B cell (primary cell): ENCODE results near the gene GYS1. TPM values are rescaled to one million over a fixed set of nuclear protein-coding genes. Genes with fewer than 3 reads are reported as not detected.

Source experiments
- ATAC-seq: fragments of 200-7000 bp; cut with Tn5 transposase; one replicate; pipeline ENCODE4 v1.10.0; 2021; ENCODE audit warnings: low read depth, mild to moderate bottlenecking, moderate number of reproducible peaks, moderate library complexity
- CTCF ChIA-PET: fragments of 350-600 bp; sonication (Branson Sonifier 250); formaldehyde crosslinking; loops from one replicate; lab custom pipeline; 2021; ENCODE audit warnings: antibody characterized with exemption, inconsistent platforms; lab: Charles Lee
- POLR2A ChIA-PET: fragments of 350-600 bp; sonication (Branson Sonifier 250); formaldehyde crosslinking; loops from one replicate; lab custom pipeline; 2021; ENCODE audit warnings: antibody characterized with exemption; lab: Charles Lee
- DNase-seq: peaks from one replicate; pipeline ENCODE4 v3.0.0; 2013
- H2AFZ ChIP-seq: 2 replicates; pipeline ENCODE4 v1.6.1; 2012; ENCODE audit warnings: mild to moderate bottlenecking, low read depth, low read length; ENCODE audit not compliant: insufficient read depth, poor library complexity, severe bottlenecking
- H3K27ac ChIP-seq, 2 donors: 1 replicate in 1 of 2; 2 replicates in 1 of 2; pipeline ENCODE4 v1.5.1; 2012 to 2013; ENCODE audit warnings: low read length in 2 of 2, mild to moderate bottlenecking in 2 of 2, moderate library complexity in 1 of 2
- H3K27me3 ChIP-seq, 4 experiments: fragments of 200-600 bp in 1 of 4; sonication (generic) in 1 of 4; replicated peaks in 1 of 4; 1 replicate in 2 of 4; 2 replicates in 2 of 4; pipeline versions ENCODE4 v1.6.1 to v1.7.0; 2013 to 2016; ENCODE audit warnings: low read length in 3 of 4, mild to moderate bottlenecking in 2 of 4, mixed read lengths in 1 of 4, moderate library complexity in 1 of 4; ENCODE audit not compliant: insufficient read depth in 4 of 4, control insufficient read depth in 3 of 4; ENCODE audit errors: control extremely low read depth in 1 of 4
- H3K36me3 ChIP-seq, 2 experiments: replicated peaks in 1 of 2; 1 replicate in 1 of 2; 2 replicates in 1 of 2; pipeline versions ENCODE4 v1.6.1 to v1.7.1; 2013; ENCODE audit warnings: low read length in 1 of 2; ENCODE audit not compliant: insufficient read depth in 2 of 2, control insufficient read depth in 1 of 2; ENCODE audit errors: control extremely low read depth in 1 of 2, extremely low read depth in 1 of 2
- H3K4me1 ChIP-seq, 2 donors: fragments of 200-600 bp in 1 of 2; sonication (generic) in 1 of 2; 1 replicate in 1 of 2; 2 replicates in 1 of 2; pipeline versions ENCODE4 v1.5.1 to v1.6.1; 2013 to 2017; ENCODE audit warnings: low read length in 2 of 2; ENCODE audit not compliant: control insufficient read depth in 2 of 2, insufficient read depth in 2 of 2
- H3K4me2 ChIP-seq: replicated peaks from 2 replicates; pipeline ENCODE3; 2012; ENCODE audit warnings: mild to moderate bottlenecking, low read depth, low read length; ENCODE audit not compliant: poor library complexity, severe bottlenecking
- H3K4me3 ChIP-seq, 5 experiments: fragments of 200-600 bp in 1 of 5; sonication (generic) in 1 of 5; 1 replicate in 3 of 5; 2 replicates in 2 of 5; pipeline versions ENCODE4 v1.5.1 to v1.7.0; 2011 to 2016; ENCODE audit warnings: low read length in 4 of 5, mild to moderate bottlenecking in 4 of 5, low read depth in 2 of 5, control low read depth in 1 of 5, moderate library complexity in 1 of 5; ENCODE audit not compliant: insufficient read depth in 1 of 5; ENCODE audit errors: control extremely low read depth in 1 of 5, extremely low read depth in 1 of 5
- H3K79me2 ChIP-seq: fragments of 200-600 bp; sonication (generic); one replicate; pipeline ENCODE4 v1.6.0; 2016; ENCODE audit warnings: low read length; ENCODE audit not compliant: control insufficient read depth, insufficient read depth
- H3K9ac ChIP-seq: fragments of 200-600 bp; sonication (generic); 2 replicates; pipeline ENCODE4 v1.6.1; 2017; ENCODE audit warnings: mild to moderate bottlenecking, low read length, moderate library complexity
- H3K9me3 ChIP-seq, 3 donors: one replicate each; pipeline versions ENCODE4 v1.6.1 to v1.7.1; 2013; ENCODE audit warnings: low read length in 2 of 3; ENCODE audit not compliant: control insufficient read depth in 2 of 3, insufficient read depth in 1 of 3; ENCODE audit errors: control extremely low read depth in 1 of 3
- H4K20me1 ChIP-seq: 2 replicates; pipeline ENCODE4 v1.6.0; 2012; ENCODE audit warnings: mild to moderate bottlenecking, low read length; ENCODE audit not compliant: insufficient read depth, control insufficient read depth, poor library complexity, severe bottlenecking
- H3K27ac Mint-ChIP-seq: one replicate; pipeline ENCODE4 v1.8.0; 2021; ENCODE audit warnings: mixed read lengths
- H3K27me3 Mint-ChIP-seq: one replicate; pipeline ENCODE4 v1.8.0; 2021; ENCODE audit warnings: mixed read lengths
- H3K4me1 Mint-ChIP-seq: one replicate; pipeline ENCODE4 v1.8.0; 2021; ENCODE audit warnings: mixed read lengths
- H3K4me3 Mint-ChIP-seq: one replicate; pipeline ENCODE4 v1.8.0; 2021; ENCODE audit warnings: mixed read lengths
- H3K9me3 Mint-ChIP-seq: one replicate; pipeline ENCODE4 v1.8.0; 2022; ENCODE audit warnings: mixed read lengths; ENCODE audit not compliant: insufficient read depth
- EZH2 ChIP-seq: IDR thresholded peaks from 2 replicates; pipeline ENCODE4 v1.6.1; 2012; ENCODE audit warnings: borderline replicate concordance, low read depth, mild to moderate bottlenecking, moderate library complexity, low read length; ENCODE audit not compliant: insufficient read depth, poor library complexity, severe bottlenecking
- WGBS: methylation state at CpG from one replicate; pipeline ENCODE4 v1.1.5; 2013; ENCODE audit warnings: missing lambda C conversion rate; ENCODE audit not compliant: insufficient coverage; 5-methylcytosine and 5-hydroxymethylcytosine counted together
- intact Hi-C: fragments of 100-400 bp; cut with micrococcal nuclease; formaldehyde crosslinking; loops from one replicate; pipeline ENCODE4 v1.10.0; 2022
- polyA plus RNA-seq: library from polyadenylated mRNA; depleted of rRNA; stranded (reverse); fragments of >200 nt; gene quantifications from 2 replicates; pipeline ENCODE4 v1.2.3, GENCODE V29; 2012
- total RNA-seq, 2 donors: library from RNA; stranded (reverse); fragments of 120-200 nt in 1 of 2; gene quantifications; 1 replicate in 1 of 2; 2 replicates in 1 of 2; pipeline versions ENCODE4 v1.2.3 to v1.2.4, GENCODE V29; 2013 to 2022
- TF ChIP-seq, protein P1 (sequence below): fragments of 200-600 bp; IDR thresholded peaks from one replicate; pipeline ENCODE4 v1.8.0; 2022; ENCODE audit warnings: antibody characterized with exemption, mild to moderate bottlenecking

The GYS1 gene
- total and polyA plus RNA-seq, 2 donors (not counting 1 experiment from before 2014, with no cell fraction given): 28.9 to 62.7 TPM

- 50% methylated on average over 7 of the region's 8 CpGs for WGBS
- H3K4me2 ChIP-seq: peak overlapping the region; percentile 99
- peaks cover 6% of the 10 kb centered on the region for H4K20me1 ChIP-seq
- intact Hi-C loops: loop anchor here (2.0 to 10.0 kb wide), 4 partner anchors 13 to 217 kb away; partner anchors contain the start of genes C19orf73, LIN7B and PPFIA3
- ChIA-PET POLR2A (interaction anchor here (0.6 to 1.1 kb wide), 2 partner anchors 13 to 1385 kb away, joined by 3 read pairs; no protein-coding TSS in a partner anchor), CTCF (interaction anchor here (1.4 to 3.4 kb wide), 6 partner anchors 13 to 204 kb away, joined by 4 to 17 read pairs (median 10); partner anchors contain the start of gene LIN7B)
- peak overlapping the region; percentile 94 for H2AFZ ChIP-seq
- H3K79me2 ChIP-seq: peaks cover 55% of the 10 kb centered on the region
- H3K27me3 ChIP-seq: no peaks in the 10 kb centered on the region
- no peak for TF ChIP-seq EZH2
- TF ChIP-seq, protein P1, sequence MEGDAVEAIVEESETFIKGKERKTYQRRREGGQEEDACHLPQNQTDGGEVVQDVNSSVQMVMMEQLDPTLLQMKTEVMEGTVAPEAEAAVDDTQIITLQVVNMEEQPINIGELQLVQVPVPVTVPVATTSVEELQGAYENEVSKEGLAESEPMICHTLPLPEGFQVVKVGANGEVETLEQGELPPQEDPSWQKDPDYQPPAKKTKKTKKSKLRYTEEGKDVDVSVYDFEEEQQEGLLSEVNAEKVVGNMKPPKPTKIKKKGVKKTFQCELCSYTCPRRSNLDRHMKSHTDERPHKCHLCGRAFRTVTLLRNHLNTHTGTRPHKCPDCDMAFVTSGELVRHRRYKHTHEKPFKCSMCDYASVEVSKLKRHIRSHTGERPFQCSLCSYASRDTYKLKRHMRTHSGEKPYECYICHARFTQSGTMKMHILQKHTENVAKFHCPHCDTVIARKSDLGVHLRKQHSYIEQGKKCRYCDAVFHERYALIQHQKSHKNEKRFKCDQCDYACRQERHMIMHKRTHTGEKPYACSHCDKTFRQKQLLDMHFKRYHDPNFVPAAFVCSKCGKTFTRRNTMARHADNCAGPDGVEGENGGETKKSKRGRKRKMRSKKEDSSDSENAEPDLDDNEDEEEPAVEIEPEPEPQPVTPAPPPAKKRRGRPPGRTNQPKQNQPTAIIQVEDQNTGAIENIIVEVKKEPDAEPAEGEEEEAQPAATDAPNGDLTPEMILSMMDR: no peak
- Mint-ChIP-seq H3K27ac (peak overlapping the region; percentile 92), H3K4me3 (peak overlapping the region; percentile 94), H3K27me3 (no peaks in the 10 kb centered on the region), H3K4me1 (peaks cover 39% of the 10 kb centered on the region), H3K9me3 (no peaks in the 10 kb centered on the region)
- H3K9ac ChIP-seq: peak overlapping the region; percentile 94
- H3K4me1 ChIP-seq: peaks cover 15 to 27% of the 10 kb centered on the region in 2 donors
- H3K27ac ChIP-seq: peak overlapping the region in 1 of 2 donors; percentile 70
- peaks cover 0 to 7% of the 10 kb centered on the region in 2 experiments for H3K36me3 ChIP-seq
- DNase-seq: no peak
- peak overlapping the region; percentile 61 to 94 (median 79) for H3K4me3 ChIP-seq
- H3K9me3 ChIP-seq: no peaks in the 10 kb centered on the region
- ATAC-seq: no peak
These were observed 1.1 kb downstream of the GYS1 start for GRCh38 chr19:48991873-48992580.
